Measurements from ENCODE around the gene GDF3. TPM values are rescaled to one million over a fixed set of nuclear protein-coding genes. Genes with fewer than 3 reads are reported as not detected.

GDF3 gene
- total RNA-seq, 4 donors from 2014 or later: not detected

DNA sequence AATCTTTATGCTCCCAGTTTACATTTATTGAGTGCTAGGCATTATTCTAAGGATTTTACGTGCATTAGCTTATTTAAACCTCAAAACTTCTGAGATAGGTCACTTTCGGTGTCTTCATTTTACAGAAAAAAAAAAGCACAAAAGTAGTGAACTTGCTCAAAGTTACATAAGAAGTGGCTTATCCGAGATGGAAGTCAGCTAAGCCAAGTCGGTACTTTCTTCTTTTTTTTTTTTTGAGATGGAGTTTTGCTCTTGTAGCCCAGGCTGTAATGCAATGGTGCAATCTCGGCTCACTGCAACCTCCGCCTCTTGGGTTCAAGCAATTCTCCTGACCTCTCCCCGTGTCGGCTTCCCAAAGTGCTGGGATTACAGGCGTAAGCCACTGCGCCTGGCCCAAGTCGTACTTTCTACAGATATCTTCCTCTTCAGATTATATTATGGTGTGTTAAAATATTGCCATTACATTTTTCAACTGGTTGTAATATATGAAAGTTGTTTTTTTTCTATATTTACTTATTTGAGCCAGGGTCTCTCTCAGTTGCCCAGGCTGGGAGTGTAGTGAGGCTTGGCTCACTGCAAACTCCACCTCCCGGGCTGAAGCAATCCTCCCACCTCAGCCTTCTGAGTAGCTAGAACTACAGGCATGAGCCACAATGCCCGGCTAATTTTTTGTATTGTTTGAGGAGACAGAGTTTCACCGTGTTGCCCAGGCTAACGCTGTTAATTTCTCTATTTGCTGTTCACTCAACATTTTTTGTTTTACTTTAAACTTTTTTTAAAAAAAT lies 24.6 kb upstream of the GDF3 start:
- no peaks in the 10 kb centered on the region for H3K27me3 ChIP-seq
- H3K4me1 ChIP-seq: no peaks in the 10 kb centered on the region
- H3K4me3 ChIP-seq: no peak overlapping the region
- DNase-seq: no peak
- TF ChIP-seq, protein P1, sequence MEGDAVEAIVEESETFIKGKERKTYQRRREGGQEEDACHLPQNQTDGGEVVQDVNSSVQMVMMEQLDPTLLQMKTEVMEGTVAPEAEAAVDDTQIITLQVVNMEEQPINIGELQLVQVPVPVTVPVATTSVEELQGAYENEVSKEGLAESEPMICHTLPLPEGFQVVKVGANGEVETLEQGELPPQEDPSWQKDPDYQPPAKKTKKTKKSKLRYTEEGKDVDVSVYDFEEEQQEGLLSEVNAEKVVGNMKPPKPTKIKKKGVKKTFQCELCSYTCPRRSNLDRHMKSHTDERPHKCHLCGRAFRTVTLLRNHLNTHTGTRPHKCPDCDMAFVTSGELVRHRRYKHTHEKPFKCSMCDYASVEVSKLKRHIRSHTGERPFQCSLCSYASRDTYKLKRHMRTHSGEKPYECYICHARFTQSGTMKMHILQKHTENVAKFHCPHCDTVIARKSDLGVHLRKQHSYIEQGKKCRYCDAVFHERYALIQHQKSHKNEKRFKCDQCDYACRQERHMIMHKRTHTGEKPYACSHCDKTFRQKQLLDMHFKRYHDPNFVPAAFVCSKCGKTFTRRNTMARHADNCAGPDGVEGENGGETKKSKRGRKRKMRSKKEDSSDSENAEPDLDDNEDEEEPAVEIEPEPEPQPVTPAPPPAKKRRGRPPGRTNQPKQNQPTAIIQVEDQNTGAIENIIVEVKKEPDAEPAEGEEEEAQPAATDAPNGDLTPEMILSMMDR (IDR thresholded peaks at IDR 0.05): no peak
- no peak for TF ChIP-seq POLR2A (IDR thresholded peaks at IDR 0.05)
- intact Hi-C loops (cut with DNase I; ENCODE audit: low total_unique reads): no loop called here
- no peak overlapping the region for H3K27ac ChIP-seq
- no peaks in the 10 kb centered on the region for H3K36me3 ChIP-seq
- H3K9me3 ChIP-seq: no peaks in the 10 kb centered on the region

DNA sequence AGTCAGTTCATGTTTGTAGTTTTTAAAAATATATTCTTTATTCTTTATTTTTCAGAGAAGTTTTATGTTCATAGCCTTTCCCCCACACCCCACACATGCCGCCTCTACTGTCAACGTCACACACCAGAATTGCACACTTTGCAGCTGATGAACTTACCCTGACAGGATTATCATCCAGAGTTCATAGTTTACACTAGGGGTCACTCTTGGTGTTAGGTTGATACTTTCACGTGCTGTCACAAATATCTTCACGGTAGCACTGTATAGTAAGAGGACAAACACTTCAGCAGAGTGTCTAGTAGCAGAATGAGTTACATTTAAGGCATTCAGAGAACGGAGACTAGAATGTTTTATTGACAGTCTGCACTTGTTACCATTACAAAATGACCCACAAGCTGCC lies 20.8 kb upstream of the GDF3 start:
- intact Hi-C loops (cut with DNase I; ENCODE audit: low total_unique reads): no loop called here
- no peak for TF ChIP-seq POLR2A (IDR thresholded peaks at IDR 0.05)
- TF ChIP-seq, protein P1 (IDR thresholded peaks at IDR 0.05): no peak
- no peak for DNase-seq

DNA sequence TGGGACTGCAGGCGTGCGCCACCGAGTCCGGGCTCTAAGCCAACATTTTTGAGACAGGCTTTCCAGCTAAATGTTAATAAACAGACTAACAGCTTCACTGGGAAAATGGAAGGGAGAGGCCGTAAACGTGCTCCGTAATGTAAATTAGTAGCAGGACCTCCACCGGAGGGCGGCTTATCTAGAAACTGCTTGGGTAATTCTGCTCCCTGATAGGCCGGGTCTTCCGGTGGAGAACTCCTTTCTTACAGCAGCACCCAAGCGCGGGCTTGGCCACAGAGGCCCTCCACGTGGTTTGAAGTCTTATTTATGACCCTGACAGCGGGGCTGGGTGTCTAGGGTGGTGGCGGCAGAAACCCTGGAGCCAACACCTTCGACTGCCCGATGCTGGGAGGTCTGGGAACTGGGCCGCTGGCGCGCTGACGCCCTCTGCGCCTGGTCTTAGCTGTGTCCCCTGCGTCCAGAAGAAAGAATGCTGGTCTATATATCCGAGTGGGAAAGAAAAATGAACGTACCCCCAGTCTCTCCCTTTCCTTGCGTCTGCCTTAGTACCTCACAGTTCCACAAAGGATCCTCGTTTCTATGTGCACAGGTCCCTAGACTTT lies 17.4 kb upstream of the GDF3 start:
- Histone ChIP-seq H3K4me1 (no peaks in the 10 kb centered on the region), H3K9me3 (no peaks in the 10 kb centered on the region), H3K36me3 (no peaks in the 10 kb centered on the region), H3K4me3 (no peak overlapping the region), H3K27ac (no peak overlapping the region), H3K27me3 (no peaks in the 10 kb centered on the region)
- TF ChIP-seq, protein P1 (IDR thresholded peaks at IDR 0.05): no peak
- TF ChIP-seq POLR2A (IDR thresholded peaks at IDR 0.05): no peak
- DNase-seq: no peak
- intact Hi-C loops (cut with DNase I; ENCODE audit: low total_unique reads): no loop called here

More for the DNA sequence above, 20.8 kb upstream of the GDF3 start:
- H3K27ac ChIP-seq: no peak overlapping the region
- no peaks in the 10 kb centered on the region for H3K9me3 ChIP-seq
- no peaks in the 10 kb centered on the region for H3K4me1 ChIP-seq
- H3K27me3 ChIP-seq: no peaks in the 10 kb centered on the region
- H3K36me3 ChIP-seq: no peaks in the 10 kb centered on the region
- no peak overlapping the region for H3K4me3 ChIP-seq

DNA sequence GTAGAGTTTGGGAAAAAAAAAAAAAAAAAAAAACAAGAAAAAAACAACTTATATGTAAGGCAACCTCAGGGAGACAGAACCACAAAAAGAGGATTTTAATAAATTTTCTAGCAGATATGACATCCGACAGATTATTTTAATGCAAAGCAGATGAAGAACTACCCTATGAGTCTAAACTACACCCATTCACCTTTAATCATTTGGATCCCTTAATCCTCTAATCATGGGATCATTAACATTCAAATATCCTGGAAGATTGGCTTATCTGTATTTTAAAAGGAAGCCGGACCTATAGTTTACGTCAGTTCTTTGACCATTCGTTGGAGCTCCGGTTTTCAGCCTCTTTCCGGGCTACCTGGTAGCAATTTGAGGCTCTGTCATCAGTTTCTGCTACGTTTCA lies 15.6 kb upstream of the GDF3 start, which contains the start of gene DPPA3:
Gene DPPA3, plus strand, starts transcription at position 301 of the 400 bp plus-strand sequence. CDS start 138 bp downstream, outside the sequence.
- no peaks in the 10 kb centered on the region for H3K27me3 ChIP-seq

More for the DNA sequence above, 15.6 kb upstream of the GDF3 start, which contains the start of gene DPPA3:
- intact Hi-C loops (cut with DNase I; ENCODE audit: low total_unique reads): no loop called here
- Histone ChIP-seq H3K4me1 (no peaks in the 10 kb centered on the region), H3K9me3 (no peaks in the 10 kb centered on the region), H3K27ac (no peak within 1 kb of the TSS), H3K4me3 (no peak within 1 kb of the TSS), H3K36me3 (no peaks in the 10 kb centered on the region)
- DNase-seq: no peak
- TF ChIP-seq POLR2A (IDR thresholded peaks at IDR 0.05): no peak
- TF ChIP-seq, protein P1 (IDR thresholded peaks at IDR 0.05): no peak

Data from uterus (tissue), 4 donors.